ENCODE measurements around the gene MRNIP.

Gene MRNIP

GRCh38 chr5:179828756-179829421 lies 29.7 kb downstream of the MRNIP start:
- TF ChIP-seq ZFX (IDR thresholded peaks at IDR 0.05; ENCODE audit: borderline replicate concordance), result no peak
- TF ChIP-seq CTCF (IDR thresholded peaks at IDR 0.05), result no peak

GRCh38 chr5:179827680-179828079 lies 30.9 kb downstream of the MRNIP start:
- TF ChIP-seq CTCF (IDR thresholded peaks at IDR 0.05), result no peak
- no peak for TF ChIP-seq ZFX (IDR thresholded peaks at IDR 0.05; ENCODE audit: borderline replicate concordance)
- no peak overlapping the region for H3K27ac ChIP-seq

More at GRCh38 chr5:179828756-179829421, 29.7 kb downstream of the MRNIP start:
- H3K27ac ChIP-seq, result no peak overlapping the region

- H3K27ac ChIP-seq, result no peak overlapping the region
- TF ChIP-seq CTCF (IDR thresholded peaks at IDR 0.05), result no peak
- no peak for TF ChIP-seq ZFX (IDR thresholded peaks at IDR 0.05; ENCODE audit: borderline replicate concordance)
Measured at GRCh38 chr5:179825655-179826182, 32.9 kb downstream of the MRNIP start.

- TF ChIP-seq ZFX (IDR thresholded peaks at IDR 0.05; ENCODE audit: borderline replicate concordance) (no peak), CTCF (IDR thresholded peaks at IDR 0.05) (no peak)
- no peak overlapping the region for H3K27ac ChIP-seq
Measured at GRCh38 chr5:179824745-179825112, 33.9 kb downstream of the MRNIP start.

- no peak for TF ChIP-seq CTCF (IDR thresholded peaks at IDR 0.05)
- no peak for TF ChIP-seq ZFX (IDR thresholded peaks at IDR 0.05; ENCODE audit: borderline replicate concordance)
- no peak overlapping the region for H3K27ac ChIP-seq
Measured at GRCh38 chr5:179823937-179824744, 34.5 kb downstream of the MRNIP start.

GRCh38 chr5:179822444-179822990 lies 36.1 kb downstream of the MRNIP start:
- TF ChIP-seq ZFX (IDR thresholded peaks at IDR 0.05; ENCODE audit: borderline replicate concordance) (no peak), CTCF (IDR thresholded peaks at IDR 0.05) (no peak)
- peak overlapping the region; percentile 96 for H3K27ac ChIP-seq
